GM21447 (cell line): ENCODE results near the gene STX1B.

Experiments used
- ATAC-seq: cut with Tn5 transposase; IDR thresholded peaks from one replicate; pipeline ENCODE4 v1.9.1; 2021; ENCODE audit not compliant: unreplicated experiment

Gene STX1B

DNA sequence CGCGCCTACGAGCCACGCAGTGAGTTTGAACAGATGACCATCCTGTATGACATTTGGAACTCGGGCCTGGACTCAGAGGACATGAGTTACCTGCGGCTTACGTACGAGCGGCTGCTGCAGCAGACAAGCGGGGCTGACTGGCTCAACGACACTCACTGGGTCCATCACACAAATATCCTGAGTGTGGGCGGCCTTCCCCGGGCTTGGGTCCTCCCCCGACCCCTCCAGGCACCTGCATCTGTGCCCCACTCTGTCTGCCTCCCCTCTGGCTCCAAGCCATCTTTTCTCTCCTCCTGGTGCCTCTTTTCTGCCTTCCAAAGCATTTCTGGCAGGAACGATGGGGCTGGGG, 30.4 kb downstream of the STX1B start:
- ATAC-seq = no peak

DNA sequence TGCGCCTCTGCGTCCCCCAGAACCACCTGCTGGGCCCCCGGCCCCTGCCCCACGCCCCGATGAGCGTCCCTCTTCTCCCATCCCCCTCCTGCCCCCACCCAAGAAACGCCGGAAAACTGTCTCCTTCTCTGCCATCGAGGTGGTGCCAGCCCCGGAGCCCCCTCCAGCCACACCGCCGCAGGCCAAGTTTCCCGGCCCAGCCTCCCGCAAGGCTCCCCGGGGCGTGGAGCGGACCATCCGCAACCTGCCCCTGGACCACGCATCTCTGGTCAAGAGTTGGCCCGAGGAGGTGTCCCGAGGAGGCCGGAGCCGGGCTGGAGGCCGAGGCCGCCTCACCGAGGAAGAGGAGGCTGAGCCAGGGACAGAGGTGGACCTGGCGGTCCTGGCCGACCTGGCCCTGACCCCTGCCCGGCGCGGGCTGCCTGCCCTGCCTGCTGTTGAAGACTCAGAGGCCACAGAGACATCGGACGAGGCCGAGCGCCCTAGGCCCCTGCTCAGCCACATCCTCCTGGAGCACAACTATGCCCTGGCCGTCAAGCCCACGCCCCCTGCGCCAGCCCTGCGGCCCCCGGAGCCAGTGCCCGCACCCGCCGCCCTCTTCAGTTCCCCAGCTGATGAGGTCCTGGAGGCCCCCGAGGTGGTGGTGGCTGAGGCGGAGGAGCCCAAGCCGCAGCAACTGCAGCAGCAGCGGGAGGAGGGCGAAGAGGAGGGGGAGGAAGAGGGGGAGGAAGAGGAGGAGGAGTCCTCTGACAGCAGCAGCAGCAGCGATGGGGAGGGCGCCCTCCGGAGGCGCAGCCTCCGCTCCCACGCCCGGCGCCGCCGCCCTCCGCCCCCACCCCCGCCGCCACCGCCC, 31.0 kb downstream of the STX1B start:
- ATAC-seq = no peak

DNA sequence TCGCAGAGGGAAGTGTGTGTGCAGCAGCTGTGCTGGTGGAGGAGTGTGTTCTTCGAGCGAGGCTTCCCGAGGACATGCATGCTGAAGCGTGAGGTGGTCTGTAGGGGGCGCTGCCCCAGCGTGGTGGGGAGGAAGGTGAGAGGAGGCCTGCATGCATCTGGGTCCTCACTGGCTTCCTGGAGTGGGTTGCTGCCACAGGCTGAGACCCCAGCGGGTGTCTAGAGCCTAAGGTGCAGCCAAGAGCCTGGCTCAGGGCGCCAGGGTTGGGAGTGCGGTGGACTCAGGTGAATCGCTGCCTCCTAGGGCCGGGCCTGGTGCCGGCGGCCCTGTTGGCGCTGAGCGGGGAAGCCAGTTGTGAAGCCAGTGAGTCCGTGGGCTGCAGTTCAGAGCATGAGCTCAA, 32.9 kb downstream of the STX1B start:
- ATAC-seq = no peak

DNA sequence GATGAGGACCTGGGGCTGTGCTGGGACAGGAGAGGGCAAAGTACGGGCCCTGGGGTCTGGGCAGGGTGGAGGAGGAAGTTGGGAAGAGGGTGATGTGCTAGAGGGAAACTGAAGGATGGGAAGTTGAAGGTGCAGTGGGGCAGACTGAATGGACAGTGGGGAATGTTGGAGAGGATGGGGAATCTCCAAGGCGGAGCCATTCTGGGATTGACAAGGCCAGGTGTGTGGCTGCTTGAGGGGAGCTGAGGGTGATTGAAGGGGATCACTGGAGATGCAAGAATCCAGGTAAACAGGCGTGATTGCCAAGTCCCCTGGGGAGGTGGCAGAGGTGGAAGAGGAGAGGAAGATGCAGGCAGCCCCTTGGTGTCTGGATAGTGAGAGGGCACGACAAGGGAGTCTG, 34.0 kb downstream of the STX1B start:
- ATAC-seq = no peak

DNA sequence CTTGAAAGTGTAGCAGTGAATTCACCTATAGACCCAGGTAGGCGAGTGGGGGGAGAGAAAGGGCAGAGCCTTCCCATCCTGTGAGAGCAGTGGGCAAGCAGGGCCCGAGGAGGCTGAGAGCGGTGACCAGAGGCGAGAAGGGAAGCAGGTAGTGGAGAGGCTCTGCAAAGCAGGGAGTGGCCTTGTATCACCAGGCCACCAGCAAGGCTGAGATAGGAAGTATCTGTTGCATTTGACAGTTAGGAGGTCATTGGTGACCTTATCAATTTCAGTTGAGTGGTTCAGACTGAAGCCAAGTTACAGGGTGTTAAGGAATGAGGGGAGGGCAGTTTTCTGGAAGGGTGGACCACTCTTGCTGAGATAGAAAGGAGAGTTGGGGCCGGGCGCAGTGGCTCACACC, 36.1 kb downstream of the STX1B start:
- no peak for ATAC-seq

DNA sequence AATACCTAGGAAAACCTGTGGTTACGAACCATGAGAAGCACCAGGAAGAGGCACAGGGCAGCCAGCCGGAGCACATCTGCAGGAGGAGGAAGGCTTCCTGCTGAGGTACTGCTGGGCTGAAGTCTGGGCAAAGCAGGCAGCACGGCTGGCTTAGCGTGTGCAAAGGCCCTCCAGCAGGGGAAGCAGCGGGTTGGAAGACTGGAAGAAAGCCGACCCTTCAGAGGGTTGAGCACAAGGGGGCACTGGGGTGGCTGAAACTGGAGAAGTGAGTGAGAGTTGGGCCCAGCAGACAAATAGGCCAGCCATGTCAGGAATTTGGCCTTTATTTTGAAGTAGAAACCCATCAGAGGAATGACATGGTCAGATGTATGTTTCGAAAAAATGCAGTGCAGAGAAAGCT, 37.6 kb downstream of the STX1B start:
- no peak for ATAC-seq

DNA sequence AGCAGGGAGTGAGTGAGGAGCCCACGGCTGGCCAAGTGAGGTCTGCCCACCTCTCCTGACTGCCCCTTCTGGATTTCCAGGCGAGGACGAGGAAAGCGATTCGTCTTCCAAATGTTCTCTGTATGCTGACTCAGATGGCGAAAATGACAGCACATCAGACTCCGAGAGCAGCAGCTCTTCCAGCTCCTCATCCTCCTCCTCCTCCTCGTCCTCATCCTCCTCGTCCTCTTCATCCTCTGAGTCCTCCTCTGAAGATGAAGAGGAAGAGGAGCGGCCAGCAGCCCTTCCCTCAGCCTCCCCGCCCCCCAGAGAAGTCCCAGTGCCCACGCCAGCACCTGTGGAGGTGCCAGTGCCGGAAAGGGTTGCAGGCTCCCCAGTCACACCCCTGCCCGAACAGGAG, 39.1 kb downstream of the STX1B start:
- no peak for ATAC-seq

DNA sequence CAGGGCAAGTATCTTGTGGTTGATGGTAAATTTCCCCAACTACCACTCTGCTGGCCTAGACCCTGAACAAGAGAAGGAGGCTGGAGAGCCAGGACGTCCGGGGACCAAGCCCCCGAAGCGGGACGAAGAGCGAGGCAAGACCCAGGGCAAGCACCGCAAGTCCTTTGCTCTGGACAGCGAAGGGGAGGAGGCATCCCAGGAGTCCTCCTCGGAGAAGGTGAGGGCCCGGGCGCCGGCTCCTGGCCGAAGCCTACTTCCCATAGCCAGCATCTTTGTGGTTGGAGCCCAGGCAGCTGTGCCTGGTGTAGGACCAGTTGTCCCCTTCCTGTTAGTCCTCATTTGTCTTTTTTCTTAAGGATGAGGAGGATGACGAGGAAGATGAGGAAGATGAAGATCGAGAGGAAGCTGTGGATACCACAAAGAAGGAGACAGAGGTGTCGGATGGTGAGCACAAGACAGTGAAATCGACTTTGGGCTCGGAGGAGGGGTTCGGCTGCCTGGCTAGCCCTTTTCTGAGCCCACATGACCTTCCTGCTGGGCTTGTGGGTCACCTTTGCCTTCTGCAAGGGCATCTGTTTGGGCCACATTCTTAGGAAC, 41.1 kb downstream of the STX1B start:
- ATAC-seq = no peak

DNA sequence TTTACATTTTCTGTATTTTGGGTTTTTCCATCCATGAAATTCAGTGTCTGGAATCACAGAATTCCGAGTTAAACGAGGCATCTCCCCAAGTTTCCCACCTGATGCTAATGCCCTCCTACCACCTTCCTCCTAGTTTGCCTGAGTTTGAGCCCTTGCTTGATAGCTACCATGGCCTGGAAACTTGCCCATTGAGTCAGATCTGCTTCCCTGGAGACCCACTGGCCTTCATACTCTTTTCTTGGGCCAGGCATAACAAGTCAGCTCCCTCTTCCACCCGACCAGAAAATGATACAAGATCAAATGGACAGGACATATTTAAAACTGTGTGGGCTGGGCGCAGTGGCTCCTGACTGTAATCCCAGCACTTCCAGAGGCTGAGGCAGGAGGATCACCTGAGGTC, 42.6 kb downstream of the STX1B start:
- no peak for ATAC-seq

DNA sequence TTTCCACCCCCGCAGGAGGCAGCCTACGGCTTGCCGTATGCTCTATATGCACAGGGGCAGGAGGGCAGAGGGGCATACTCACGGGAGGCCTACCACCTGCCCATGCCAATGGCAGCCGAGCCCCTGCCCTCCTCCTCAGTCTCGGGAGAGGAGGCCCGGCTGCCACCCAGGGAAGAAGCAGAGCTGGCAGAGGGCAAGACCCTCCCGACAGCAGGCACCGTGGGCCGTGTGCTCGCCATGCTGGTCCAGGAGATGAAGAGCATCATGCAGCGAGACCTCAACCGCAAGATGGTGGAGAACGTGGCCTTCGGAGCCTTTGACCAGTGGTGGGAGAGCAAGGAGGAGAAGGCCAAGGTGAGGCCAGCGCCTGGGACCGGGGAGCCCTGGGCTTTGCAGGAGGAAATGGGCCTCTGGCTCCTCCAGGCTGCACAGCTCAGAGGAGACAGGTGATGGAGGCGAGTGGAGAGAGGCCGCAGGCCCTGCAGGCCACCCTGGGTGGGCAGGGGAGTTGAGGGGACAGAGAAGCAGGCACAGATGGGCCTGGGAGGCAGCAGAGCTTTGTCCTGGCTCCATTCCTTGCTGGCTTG, 44.3 kb downstream of the STX1B start:
- ATAC-seq = no peak

DNA sequence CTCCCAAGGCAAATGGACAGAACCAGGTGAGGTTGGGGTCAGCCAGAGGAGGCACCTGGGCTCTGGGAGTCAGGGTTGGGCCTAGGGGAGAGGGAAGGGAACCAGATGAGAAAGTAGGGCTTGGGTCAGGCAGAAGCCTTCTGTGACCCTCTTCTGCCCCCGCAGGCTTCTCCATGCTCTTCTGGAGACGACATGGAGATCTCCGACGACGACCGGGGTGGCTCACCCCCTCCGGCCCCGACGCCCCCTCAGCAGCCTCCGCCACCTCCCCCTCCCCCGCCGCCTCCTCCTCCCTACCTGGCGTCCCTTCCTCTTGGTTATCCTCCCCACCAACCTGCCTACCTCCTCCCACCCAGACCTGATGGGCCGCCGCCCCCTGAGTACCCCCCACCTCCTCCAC, 45.0 kb downstream of the STX1B start:
- ATAC-seq = no peak

DNA sequence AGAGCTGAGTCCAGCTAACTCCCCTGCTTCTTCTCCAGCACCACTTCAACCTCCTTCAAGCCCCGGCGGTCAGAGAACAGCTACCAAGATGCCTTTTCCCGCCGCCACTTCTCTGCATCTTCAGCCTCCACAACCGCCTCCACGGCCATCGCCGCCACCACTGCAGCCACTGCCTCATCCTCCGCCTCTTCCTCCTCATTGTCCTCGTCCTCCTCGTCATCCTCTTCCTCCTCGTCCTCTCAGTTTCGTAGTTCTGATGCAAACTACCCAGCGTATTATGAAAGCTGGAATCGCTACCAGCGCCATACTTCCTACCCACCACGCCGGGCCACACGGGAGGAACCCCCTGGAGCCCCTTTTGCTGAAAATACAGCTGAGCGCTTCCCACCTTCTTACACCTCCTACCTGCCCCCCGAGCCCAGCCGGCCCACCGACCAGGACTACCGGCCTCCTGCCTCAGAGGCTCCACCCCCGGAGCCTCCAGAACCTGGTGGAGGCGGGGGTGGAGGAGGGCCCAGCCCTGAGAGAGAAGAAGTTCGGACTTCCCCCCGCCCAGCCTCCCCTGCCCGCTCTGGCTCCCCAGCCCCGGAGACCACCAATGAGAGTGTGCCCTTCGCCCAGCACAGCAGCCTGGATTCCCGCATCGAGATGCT, 45.7 kb downstream of the STX1B start:
- ATAC-seq = no peak

DNA sequence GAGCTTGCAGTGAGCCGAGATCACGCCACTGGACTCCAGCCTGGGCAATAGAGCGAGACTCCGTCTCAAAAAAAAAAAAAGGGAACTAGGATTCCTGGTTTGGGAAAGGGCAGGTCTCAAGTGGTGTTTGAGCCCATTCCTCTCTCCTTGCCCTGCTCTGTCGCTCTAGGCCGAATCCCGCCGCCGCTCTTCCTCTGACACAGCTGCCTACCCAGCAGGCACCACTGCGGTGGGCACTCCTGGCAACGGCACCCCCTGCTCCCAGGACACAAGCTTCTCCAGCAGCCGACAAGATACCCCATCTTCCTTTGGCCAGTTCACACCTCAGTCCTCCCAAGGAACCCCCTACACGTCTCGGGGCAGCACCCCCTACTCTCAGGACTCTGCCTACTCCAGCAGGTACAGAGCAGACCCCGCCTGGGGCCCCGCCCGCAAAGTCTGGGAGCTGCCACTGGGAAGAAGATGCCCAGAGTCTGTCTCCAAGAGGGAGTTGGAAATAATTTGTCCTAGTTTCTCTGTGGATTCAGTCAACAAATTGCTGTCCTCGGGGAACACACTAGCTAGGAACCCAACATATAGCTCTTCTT, 46.4 kb downstream of the STX1B start:
- ATAC-seq = no peak

DNA sequence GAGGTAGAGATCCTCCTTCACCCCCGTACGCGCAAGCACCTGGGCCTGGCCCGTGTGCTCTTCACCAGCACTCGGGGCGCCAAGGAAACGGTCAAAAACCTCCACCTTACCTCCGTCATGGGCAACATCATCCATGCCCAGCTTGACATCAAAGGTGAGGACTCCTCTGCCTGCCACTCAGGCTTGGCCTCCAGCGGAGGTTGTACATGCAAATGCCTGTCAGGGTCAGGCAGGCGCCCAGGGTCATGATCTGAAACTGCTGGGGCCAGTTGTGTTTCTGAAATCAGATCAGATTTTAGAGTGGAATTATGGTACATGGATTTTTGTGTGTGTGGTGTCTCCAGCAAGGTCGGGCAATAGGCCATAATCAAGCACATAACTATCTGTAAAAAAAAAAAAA, 49.1 kb downstream of the STX1B start:
- no peak for ATAC-seq

DNA sequence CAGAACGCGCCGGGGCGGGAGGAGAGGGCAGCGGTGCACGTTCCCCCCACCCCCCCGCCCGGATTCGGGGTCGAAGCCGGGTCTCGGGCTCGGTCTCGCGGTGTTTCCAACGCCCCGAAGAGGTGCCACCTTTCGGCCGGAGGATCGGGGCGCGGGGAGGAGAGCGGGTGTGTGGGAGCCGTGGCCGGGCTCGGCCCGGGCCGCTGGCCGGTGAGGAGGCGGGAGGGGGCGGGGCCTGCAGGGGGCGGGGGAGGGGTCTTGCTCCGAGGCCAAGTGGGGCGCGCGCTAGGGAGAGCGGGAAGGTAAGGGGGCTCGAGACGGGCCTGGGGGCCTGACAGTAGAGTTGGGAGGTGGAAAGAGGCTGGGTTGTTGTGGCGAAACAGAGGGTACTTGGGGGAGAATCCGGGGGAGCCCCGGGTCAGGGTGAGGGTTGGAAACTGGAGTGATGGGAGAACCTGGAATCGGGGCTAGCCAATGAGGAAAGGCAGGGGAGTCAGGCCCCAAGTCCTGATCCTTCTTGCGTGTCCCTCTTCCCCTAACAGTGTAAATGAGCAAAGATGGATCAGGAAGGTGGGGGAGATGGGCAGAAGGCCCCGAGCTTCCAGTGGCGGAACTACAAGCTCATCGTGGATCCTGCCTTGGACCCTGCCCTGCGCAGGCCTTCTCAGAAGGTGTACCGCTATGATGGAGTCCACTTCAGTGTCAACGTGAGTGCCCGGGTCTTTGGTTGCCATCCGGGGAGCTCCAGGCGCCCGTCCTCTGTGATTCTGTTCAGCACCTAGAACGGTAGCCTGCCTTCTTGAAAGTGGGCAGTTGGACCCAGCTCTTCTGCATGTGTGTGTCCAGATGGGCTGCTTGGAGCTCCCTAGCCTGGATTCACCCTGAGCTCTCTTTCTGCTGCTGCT, 52.0 kb downstream of the STX1B start:
- peak; percentile 16 for ATAC-seq

DNA sequence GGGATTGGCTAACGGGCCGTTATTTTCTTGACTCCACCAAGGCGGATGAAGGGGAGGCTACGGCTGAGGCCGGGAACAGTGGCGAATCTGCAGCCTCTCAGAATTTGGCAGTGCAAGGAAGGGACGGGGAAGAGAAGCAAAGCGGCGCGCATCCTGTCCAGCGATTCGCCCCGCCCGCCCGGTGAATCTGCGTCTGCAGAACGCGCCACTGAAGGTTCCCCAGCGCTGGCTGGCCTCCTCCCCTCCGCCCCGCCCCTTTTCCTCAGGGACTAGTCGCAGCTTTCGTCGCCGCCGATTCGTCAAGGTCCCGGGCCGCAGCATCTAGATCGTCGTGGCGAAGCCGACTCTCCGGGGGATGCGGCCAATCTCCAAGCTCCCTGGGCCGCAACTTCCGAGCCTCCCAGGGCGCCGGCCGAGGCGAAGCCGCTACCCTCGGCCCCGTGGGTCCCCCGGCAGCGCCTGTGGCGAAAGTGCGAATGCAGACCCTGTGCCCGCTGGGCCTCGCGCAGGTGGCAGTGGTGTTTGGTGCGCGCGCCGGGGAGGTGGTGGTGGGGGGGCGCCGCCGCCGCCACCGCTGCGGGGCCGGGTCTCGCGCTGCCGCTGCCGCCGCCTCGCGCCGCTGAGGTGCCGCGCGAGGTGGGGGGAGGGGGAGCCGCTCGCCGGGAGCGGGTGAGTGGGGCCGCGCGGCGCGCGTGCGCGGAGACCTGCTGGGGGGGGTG, 52.8 kb downstream of the STX1B start, which contains the start of gene SETD1A:
SETD1A (plus strand) TSS at position 299 of the 719 bp plus-strand sequence. CDS start 978 bp downstream, outside the sequence.
- peak; percentile 72 for ATAC-seq

DNA sequence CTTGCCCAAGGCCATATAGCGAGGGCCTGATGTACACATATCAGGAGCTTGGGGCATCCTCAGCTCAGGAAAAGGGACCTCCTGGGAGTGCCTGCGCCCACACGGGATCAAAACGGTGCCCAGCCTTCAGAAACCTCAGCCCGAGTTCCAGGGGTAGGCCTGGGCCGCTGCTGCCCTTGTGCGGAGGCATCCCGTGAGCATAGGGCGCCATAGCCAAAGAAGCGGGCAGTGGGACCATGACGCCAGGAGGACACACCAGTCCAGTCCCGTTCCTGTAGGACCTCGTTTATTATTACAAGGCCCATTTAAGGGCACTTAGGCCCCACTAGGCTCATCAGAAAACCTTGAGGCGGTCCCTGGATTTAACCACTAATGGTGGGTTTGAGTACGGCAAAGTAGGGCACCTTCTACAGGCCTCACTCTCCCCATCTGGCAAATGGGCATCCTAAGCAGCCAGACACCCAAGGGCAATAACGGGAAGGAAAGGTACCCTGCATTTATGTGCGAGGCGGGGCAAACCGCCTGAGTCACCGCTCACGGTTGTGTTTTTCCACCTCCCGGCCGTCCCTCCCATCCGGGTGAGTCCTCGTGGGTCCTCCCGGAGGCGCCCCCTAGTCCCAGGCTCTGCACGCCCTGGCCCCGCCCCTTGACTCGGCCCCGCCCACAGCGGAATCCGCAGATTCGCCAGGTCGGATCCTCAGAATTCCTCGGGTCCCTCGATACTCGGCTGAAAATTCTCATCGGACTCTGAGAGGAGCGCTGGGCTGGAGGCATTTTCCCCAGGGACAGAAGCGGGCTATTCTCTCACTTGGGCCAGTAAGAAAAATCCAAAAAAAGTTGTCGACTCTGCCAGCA, 53.6 kb downstream of the STX1B start:
- peak; percentile 45 for ATAC-seq

DNA sequence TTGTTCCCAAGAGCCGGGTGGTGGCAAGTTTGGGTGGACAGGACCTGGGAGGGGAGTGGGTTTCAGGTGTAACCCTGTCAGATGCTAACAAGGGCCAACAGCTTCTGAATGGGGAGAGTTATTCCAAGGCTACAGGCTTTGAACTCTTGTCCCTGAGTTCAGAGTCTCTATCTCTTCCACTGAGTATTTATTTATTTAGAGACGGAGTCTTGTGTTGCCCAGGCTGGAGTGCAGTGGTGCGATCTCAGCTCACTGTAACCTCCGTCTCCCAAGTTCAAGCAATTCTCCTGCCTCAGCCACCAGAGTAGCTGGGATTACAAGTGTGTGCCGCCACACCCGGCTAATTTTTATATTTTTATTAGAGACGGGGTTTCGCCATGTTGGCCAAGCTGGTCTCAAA, 55.4 kb downstream of the STX1B start:
- ATAC-seq = no peak
